Stimulated activated CD4-positive, alpha-beta T cell treated with anti-CD3 and anti-CD28 coated beads, Interleukin-4, amount 100 ng/mL, for 48 hours (primary cell): ENCODE measurements around the gene GPR87.
A peak's percentile ranks its signal among the peaks of the same experiment; 100 is the strongest.

Source experiments
- DNase-seq, 2 donors: peaks; one replicate each; pipeline ENCODE4 v3.0.0-alpha.2; 2020; ENCODE audit warnings: low read depth in 2 of 2

GPR87 gene

DNA sequence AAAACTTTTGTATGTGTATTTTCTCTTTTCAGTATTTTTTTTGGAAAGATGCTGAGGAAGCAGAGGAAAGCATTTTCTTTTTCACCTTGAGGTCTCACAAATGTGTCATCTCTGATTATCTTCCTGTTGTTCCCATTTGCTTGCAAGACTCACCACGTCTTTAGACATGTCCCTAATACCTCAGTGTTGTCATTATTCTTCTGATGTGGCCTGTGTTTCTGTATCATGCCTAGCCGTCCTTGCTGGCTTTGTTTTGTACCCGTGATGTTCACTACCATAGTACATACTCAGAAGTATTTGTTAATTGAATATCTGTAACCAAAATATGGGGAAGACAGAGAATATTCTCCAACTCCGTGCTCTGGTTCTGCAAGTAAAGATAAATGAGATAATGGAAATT is 33.2 kb downstream of the GPR87 start:
- DNase-seq, result no peak

DNA sequence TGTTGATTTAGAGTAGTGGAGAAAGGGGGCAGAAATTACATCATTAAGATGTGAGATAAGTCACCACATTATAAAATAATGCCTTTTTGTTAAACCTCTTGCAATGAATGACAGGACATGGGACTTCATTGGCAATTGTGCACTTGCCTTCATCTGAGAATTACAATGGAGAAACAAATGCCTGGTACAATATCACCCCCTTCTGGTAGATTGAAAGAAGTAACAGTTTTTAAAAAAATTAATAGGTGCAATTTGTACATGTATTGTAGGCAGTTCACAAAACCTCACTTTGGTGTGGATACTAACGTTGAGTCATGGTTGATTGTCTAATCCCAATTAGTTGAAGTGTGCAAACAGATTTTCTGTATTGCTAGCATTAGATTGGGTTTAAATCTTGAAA is 33.7 kb downstream of the GPR87 start:
- DNase-seq, result no peak

GRCh38 chr3:151281671-151282324 is 34.8 kb downstream of the GPR87 start:
- DNase-seq, result no peak

- DNase-seq, result no peak
Observed at GRCh38 chr3:151278230-151278629, 38.4 kb downstream of the GPR87 start, which contains the start of gene P2RY14. TSS of gene P2RY14 (minus strand) at chr3:151278542. CDS start at chr3:151214316, 64,226 bp downstream.

DNA sequence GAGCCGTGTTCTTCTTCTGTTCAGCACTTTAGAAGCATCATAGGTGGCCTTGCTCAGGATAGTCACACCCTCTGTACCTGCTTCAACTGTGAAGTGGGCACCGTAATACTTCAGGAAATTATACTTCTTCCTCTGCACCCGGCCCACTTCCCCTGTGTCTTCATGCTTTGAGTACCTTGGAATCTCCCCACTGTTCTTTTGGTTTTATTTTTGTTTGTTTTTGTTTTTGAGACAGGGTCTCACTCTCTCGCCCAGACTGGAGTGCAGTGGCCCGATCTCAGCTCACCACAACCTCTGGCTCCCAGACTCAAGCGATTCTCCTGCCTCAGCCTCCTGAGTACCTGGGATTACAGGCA is 40.0 kb downstream of the GPR87 start:
- no peak for DNase-seq

- DNase-seq, result no peak
Observed at GRCh38 chr3:151276038-151276686, 40.5 kb downstream of the GPR87 start.

GRCh38 chr3:151275091-151275490 is 41.5 kb downstream of the GPR87 start:
- no peak for DNase-seq

DNA sequence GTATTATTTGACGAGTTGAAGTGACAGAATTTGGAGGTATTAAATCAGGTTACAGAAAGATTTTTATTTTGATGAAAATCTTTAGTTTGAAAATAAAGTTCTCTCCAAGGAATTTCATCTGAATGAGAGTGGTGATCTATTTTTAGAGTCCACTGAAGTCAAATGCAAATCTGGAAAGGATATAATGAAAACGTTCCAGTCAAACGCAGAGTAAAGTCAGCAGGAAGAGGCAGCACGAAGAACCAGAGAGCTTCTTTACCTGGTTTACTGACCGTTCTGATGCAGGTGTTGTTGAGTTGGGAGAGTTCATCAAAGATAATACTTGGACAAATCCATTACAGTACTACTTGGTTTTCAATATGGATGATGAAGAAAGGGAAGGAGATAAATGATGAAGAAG is 47.0 kb downstream of the GPR87 start:
- no peak for DNase-seq

DNA sequence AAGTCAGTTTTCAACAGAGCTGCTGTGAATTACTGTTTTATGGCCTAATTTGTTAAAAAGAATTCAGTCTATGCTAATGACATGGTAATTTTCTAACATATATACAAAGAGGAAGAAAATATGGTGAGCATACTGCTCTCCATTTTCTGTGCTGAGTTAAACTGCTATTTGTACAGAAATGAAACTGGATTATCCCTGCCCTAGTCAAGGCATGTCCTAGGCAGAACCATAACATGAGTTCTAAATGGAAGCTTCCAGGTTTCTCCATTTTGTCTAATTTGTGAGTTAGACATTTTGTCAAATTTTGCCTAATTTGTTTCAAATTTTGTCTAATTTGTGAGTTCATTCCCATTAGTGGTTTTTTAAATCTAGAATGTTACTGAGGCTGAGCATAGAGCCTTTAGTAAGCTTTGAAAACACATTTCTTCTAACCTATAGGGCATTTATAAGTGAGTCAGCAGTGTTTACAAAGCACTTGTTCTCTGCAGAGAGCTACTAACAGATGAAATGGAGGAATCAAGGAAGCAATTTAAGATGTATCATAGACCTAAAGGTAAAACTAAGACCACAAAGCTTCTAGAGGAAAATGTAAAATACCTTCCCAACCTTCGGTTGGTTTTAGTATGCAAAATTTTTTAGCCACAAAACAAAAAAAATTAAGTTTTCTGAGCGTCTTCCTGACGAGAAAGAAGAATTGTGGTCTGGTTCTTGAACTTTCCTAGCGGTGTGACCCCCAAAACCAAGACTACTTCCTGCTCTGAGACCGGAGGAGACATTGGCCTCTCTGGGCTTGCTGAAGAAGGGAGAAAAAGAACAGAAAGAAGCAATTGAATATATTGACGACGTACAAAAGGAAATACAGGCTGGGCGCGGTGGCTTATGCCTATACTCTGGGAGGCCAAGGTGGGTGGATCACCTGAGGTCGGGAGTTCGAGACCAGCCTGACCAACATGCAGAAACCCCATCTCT is 48.1 kb downstream of the GPR87 start:
- peak in 1 of 2 donors; percentile 13 for DNase-seq

DNA sequence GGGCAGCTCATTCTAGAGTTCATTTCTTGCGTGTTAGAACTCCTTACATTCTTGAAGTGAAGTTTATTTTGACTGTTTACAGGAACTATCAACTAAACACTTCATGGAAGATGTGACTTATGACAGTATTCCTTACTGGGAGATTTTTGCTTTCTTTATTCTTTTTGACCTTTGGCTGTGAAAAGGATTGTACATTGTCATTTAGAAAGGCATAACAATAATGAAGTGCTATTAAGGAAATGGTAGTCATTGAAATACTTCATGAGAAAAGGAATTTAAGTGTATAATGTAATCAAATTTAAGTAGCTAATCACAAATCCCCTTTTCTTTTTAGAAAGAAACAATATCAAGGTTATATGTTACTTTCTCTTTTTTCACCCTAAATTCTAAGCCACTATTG is 49.6 kb downstream of the GPR87 start:
- no peak for DNase-seq

DNA sequence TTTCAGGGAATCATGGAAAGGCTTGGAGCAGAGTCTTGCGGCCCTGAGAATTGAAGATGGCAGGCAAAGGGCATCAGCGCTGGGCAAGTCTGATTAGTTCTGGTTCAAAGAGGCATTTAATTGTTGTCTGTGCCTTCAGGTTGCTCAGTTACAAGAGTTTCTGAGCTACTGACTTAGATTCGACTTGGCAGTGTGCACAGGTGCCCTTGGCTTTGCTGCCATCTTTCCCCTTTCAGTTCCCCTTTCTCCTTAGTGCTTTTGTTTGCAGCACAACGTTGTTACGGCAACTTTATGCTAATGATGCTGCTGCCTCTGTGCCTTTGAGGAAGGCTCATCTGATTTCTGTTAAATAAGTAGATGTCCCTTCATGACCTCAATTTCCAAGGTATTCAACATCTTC is 50.8 kb downstream of the GPR87 start:
- DNase-seq, result no peak

GRCh38 chr3:151265166-151265565 is 51.5 kb downstream of the GPR87 start:
- DNase-seq, result no peak

GRCh38 chr3:151264605-151265004 is 52.0 kb downstream of the GPR87 start:
- DNase-seq, result no peak

GRCh38 chr3:151262871-151263525 is 53.6 kb downstream of the GPR87 start:
- no peak for DNase-seq

DNA sequence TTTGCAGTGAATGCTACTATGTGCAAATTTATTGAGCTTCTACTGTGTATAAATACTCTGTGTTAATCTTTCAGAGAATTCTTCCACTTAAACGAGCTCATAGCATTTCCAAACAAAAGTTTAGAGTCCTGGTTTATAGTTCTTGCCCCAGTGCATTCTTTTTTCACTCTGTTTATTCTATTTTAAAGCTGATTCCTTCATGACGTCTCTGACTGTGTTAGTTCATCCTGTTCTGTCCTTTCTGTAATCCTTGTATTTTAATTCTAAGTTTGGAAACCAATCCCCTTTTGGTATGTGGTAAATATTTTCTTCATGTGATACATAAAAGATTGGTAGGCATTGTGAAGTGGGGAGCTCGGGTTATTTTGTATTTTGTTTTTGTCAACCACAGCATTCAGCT is 57.0 kb downstream of the GPR87 start:
- no peak for DNase-seq

- DNase-seq, result no peak
Observed at GRCh38 chr3:151256749-151257148, 59.9 kb downstream of the GPR87 start.

DNA sequence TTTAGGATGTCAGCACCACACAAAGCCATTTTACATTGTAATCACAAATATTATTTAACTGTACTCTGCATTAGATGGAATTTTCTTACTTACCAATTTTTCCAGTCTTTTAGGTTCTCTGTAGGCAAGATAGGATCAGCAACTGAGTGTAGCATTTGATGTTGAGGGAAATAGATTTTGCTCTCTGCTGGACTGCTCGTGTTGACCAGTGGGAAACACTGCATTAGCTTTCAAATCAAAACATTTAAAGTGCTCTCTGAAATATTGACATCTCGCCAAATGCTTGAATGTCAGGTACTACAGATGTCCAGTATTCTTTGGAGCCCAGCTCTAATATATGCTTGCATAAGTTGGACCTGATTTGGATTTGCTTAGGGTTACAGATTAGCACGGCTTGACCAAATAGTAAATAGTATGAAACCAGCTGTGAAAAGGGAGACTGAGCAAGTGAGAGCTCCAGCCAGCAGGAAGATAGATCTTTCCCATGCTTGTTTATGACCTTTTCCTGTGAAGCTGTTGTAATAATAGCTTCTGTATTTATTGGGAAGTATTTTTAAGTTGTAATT is 67.8 kb downstream of the GPR87 start:
- no peak for DNase-seq
